HepG2 (cell line): Measurements from ENCODE around the gene CAPN14. TPM values are rescaled to one million over a fixed set of nuclear protein-coding genes. Genes with fewer than 3 reads are reported as not detected.

ENCODE experiments used
- ATAC-seq: fragments of 200-7000 bp; cut with Tn5 transposase; 3 replicates; pipeline ENCODE4 v1.9.1; 2020; ENCODE audit warnings: mild to moderate bottlenecking, moderate library complexity
- BruUV-seq: library from RNA; stranded (reverse); fragments of 400-500 nt; replicated peaks from 2 replicates; lab custom pipeline; 2021; lab: Mats Ljungman, UMichigan
- CTCF ChIA-PET: fragments of 300-600 bp; formaldehyde crosslinking; extraction: SDS; loops from one replicate; lab custom pipeline; 2021; ENCODE audit warnings: low total read pairs, inconsistent platforms, low intra/inter-chr PET ratio; lab: Yijun Ruan, JAX
- POLR2A ChIA-PET: fragments of 350-600 bp; sonication (Branson Sonifier 250); formaldehyde crosslinking; loops from one replicate; lab custom pipeline; 2020; ENCODE audit warnings: antibody characterized with exemption, inconsistent platforms; lab: Yijun Ruan, JAX
- DNase-seq: peaks from one replicate; pipeline ENCODE4 v3.0.0-alpha.2; 2015; ENCODE audit warnings: low spot score
- FAIRE-seq: peaks from 3 replicates; lab custom pipeline; 2011; peaks lifted over from hg19 to GRCh38; lab: Jason Lieb, UNC
- H2AFZ ChIP-seq: one replicate; pipeline ENCODE4 v1.6.1; 2011; ENCODE audit warnings: low read length, inconsistent platforms
- H3K27ac ChIP-seq: fragments of 300-600 bp; 3 replicates; pipeline ENCODE4 v1.8.0; 2011; ENCODE audit warnings: mixed run types, mild to moderate bottlenecking, mixed read lengths, low read length, inconsistent platforms; ENCODE audit not compliant: insufficient read depth; ENCODE audit errors: extremely low read length
- H3K27me3 ChIP-seq, 2 experiments: fragments of 200-600 bp in 1 of 2; 2 replicates in 1 of 2; 3 replicates in 1 of 2; pipeline versions ENCODE4 v1.6.0 to v1.8.0; 2011; ENCODE audit warnings: low read length in 2 of 2, mild to moderate bottlenecking in 2 of 2, moderate library complexity in 2 of 2, inconsistent platforms in 1 of 2; ENCODE audit not compliant: insufficient read depth in 2 of 2, control insufficient read depth in 1 of 2
- H3K36me3 ChIP-seq, 2 experiments: fragments of 200-600 bp in 1 of 2; replicated peaks in 1 of 2; 2 replicates in 1 of 2; 3 replicates in 1 of 2; pipeline versions ENCODE4 v1.5.1 to v1.8.0; 2011; ENCODE audit warnings: low read length in 2 of 2, inconsistent platforms in 1 of 2; ENCODE audit not compliant: insufficient read depth in 2 of 2, control insufficient read depth in 1 of 2
- H3K4me1 ChIP-seq: 2 replicates; pipeline ENCODE4 v1.5.1; 2012; ENCODE audit warnings: low read length, inconsistent platforms; ENCODE audit not compliant: insufficient read depth
- H3K4me2 ChIP-seq: 2 replicates; pipeline ENCODE4 v1.6.0; 2011; ENCODE audit warnings: low read depth, low read length, inconsistent platforms
- H3K4me3 ChIP-seq, 3 experiments: fragments of 200-600 bp in 1 of 3; sonication (generic), shearing (Covaris generic) in 1 of 3; replicated peaks in 1 of 3; 2 replicates each; pipeline ENCODE4 v1.5.1; 2011 to 2016; ENCODE audit warnings: low read length in 3 of 3, inconsistent platforms in 2 of 3, low read depth in 2 of 3, mild to moderate bottlenecking in 2 of 3, control low read depth in 1 of 3, mixed read lengths in 1 of 3; ENCODE audit not compliant: insufficient read depth in 1 of 3
- H3K79me2 ChIP-seq: one replicate; pipeline ENCODE4 v1.6.1; 2011; ENCODE audit warnings: low read length, inconsistent platforms; ENCODE audit not compliant: insufficient read depth
- H3K9ac ChIP-seq: 2 replicates; pipeline ENCODE4 v1.6.0; 2011; ENCODE audit warnings: mild to moderate bottlenecking, low read depth, low read length, inconsistent platforms; ENCODE audit not compliant: insufficient read depth
- H3K9me3 ChIP-seq: 2 replicates; pipeline ENCODE4 v1.5.1; 2012; ENCODE audit warnings: mild to moderate bottlenecking, low read length
- H4K20me1 ChIP-seq: 2 replicates; pipeline ENCODE4 v1.6.0; 2011; ENCODE audit warnings: inconsistent platforms, mild to moderate bottlenecking, low read length, moderate library complexity; ENCODE audit not compliant: insufficient read depth
- AGO1 ChIP-seq: fragments of 200-400 bp; formaldehyde crosslinking; IDR thresholded peaks from 2 replicates; pipeline ENCODE4 v1.6.1; 2017; ENCODE audit warnings: mild to moderate bottlenecking, low read depth, low read length, moderate library complexity; ENCODE audit not compliant: poor library complexity, severe bottlenecking
- ESRRA ChIP-seq: sonication (generic); formaldehyde crosslinking; IDR thresholded peaks from 2 replicates; pipeline ENCODE4 v1.5.1; 2020; ENCODE audit warnings: mild to moderate bottlenecking, low read depth, missing genetic modification reagents
- GATA4 ChIP-seq: sonication (generic); IDR thresholded peaks from 2 replicates; pipeline ENCODE4 v1.6.1; 2016; ENCODE audit warnings: antibody characterized with exemption, low read depth, borderline replicate concordance
- HES4 ChIP-seq: sonication (generic); formaldehyde crosslinking; IDR thresholded peaks from 2 replicates; pipeline ENCODE4 v1.9.0; 2021; ENCODE audit warnings: mild to moderate bottlenecking, missing genetic modification reagents, borderline replicate concordance
- IRF2 ChIP-seq: IDR thresholded peaks from 2 replicates; pipeline ENCODE4 v1.6.1; 2018; ENCODE audit warnings: missing genetic modification reagents, missing compliant biosample characterization
- IRX3 ChIP-seq: sonication (generic); formaldehyde crosslinking; IDR thresholded peaks from 2 replicates; pipeline ENCODE4 v1.8.1; 2023; ENCODE audit warnings: mild to moderate bottlenecking, low read depth, missing genetic modification reagents, borderline replicate concordance
- KLF9 ChIP-seq: IDR thresholded peaks from 2 replicates; pipeline ENCODE4 v1.6.1; 2016; ENCODE audit warnings: low read depth
- PATZ1 ChIP-seq: sonication (generic); formaldehyde crosslinking; IDR thresholded peaks from 2 replicates; pipeline ENCODE4 v1.4.0; 2020; ENCODE audit warnings: missing genetic modification reagents
- SMC3 ChIP-seq: IDR thresholded peaks from 2 replicates; pipeline ENCODE4 v1.6.1; 2011; ENCODE audit warnings: low read length, improper control_type of control experiment
- TEAD3 ChIP-seq: optimal IDR thresholded peaks from 2 replicates; pipeline ENCODE3; 2016; ENCODE audit warnings: borderline replicate concordance
- ZBTB14 ChIP-seq: sonication (generic); formaldehyde crosslinking; IDR thresholded peaks from 2 replicates; pipeline ENCODE4 v1.4.0; 2020; ENCODE audit warnings: missing genetic modification reagents
- ZFP36L2 ChIP-seq: sonication (generic); formaldehyde crosslinking; IDR thresholded peaks from 2 replicates; pipeline ENCODE4 v1.4.0; 2020; ENCODE audit warnings: missing genetic modification reagents
- ZNF569 ChIP-seq: sonication (generic); formaldehyde crosslinking; IDR thresholded peaks from 2 replicates; pipeline ENCODE4 v1.5.0; 2020; ENCODE audit warnings: mild to moderate bottlenecking, missing genetic modification reagents, moderate library complexity, borderline replicate concordance
- ZNF570 ChIP-seq: sonication (generic); formaldehyde crosslinking; IDR thresholded peaks from 2 replicates; pipeline ENCODE4 v1.4.0; 2020; ENCODE audit warnings: mild to moderate bottlenecking, missing genetic modification reagents, borderline replicate concordance
- ZNF709 ChIP-seq: sonication (generic); formaldehyde crosslinking; IDR thresholded peaks from 2 replicates; pipeline ENCODE4 v1.5.0; 2020; ENCODE audit warnings: mild to moderate bottlenecking, missing genetic modification reagents
- WGBS: methylation state at CpG from one replicate; pipeline ENCODE4 v1.1.6; 2017; ENCODE audit warnings: low lambda C conversion rate; 5-methylcytosine and 5-hydroxymethylcytosine counted together
- in situ Hi-C: cut with HindIII; loops from 2 replicates; pipeline ENCODE4 v1.10.0; 2017; ENCODE audit warnings: low pct_unique_long_range_greater_than_20kb; ENCODE audit not compliant: extremely low pct_ligation_motif_present
- intact Hi-C: fragments of 100-400 bp; cut with micrococcal nuclease; formaldehyde crosslinking; loops from one replicate; pipeline ENCODE4 v1.10.0; 2022; ENCODE audit not compliant: unreplicated experiment
- polyA plus RNA-seq, 8 experiments: library from polyadenylated mRNA; depleted of rRNA in 3 of 8; stranded (reverse) in 7 of 8; unstranded in 1 of 8; fragments of >200 nt; fragmentation: Illumina TruSeq in 4 of 8; extraction: Trizol in 4 of 8; gene quantifications; 2 replicates each; pipeline versions ENCODE4 v1.2.1 to v1.2.3, GENCODE V29; 2011 to 2016; ENCODE audit warnings: low read depth in 4 of 8, missing spikeins in 1 of 8, mixed read lengths in 1 of 8; ENCODE audit not compliant: insufficient read depth in 1 of 8
- total RNA-seq, 5 experiments: library from RNA; depleted of rRNA; stranded (reverse); fragments of >200 nt; fragmentation: Illumina TruSeq; extraction: Trizol; gene quantifications; 2 replicates each; pipeline ENCODE4 v1.2.3, GENCODE V29; 2016; ENCODE audit warnings: low read depth in 1 of 5

The CAPN14 gene
- total and polyA plus RNA-seq, 2 of the 13 experiments (the other 11 are each of a cell fraction or from before 2014, with no cell fraction given), result not detected

GRCh38 chr2:31171142-31171541 is 46.2 kb downstream of the CAPN14 start:
- ATAC-seq, result no peak
- DNase-seq, result no peak
- WGBS, result 13% methylated on average over 4 of the region's 4 CpGs
- in situ Hi-C loops (loop anchor here (5.0 to 25.0 kb wide), 3 partner anchors 309 to 959 kb away; no protein-coding TSS in a partner anchor), intact Hi-C loops (no loop called here)
- Histone ChIP-seq H3K9ac (no peak overlapping the region), H3K4me3 (no peak overlapping the region), H4K20me1 (no peaks in the 10 kb centered on the region), H3K4me2 (no peak overlapping the region), H3K27ac (no peak overlapping the region), H2AFZ (no peak overlapping the region), H3K9me3 (no peaks in the 10 kb centered on the region), H3K79me2 (no peaks in the 10 kb centered on the region), H3K27me3 (no peaks in the 10 kb centered on the region), H3K4me1 (no peaks in the 10 kb centered on the region), H3K36me3 (no peaks in the 10 kb centered on the region)
- no TSS peak for BruUV-seq
- ChIA-PET POLR2A (no interaction called here), CTCF (no interaction called here)
- TF ChIP-seq HES4 (CRISPR knock-in tag), result no peak
- TF ChIP-seq ZNF570 (CRISPR knock-in tag), result no peak
- FAIRE-seq, result no peak

GRCh38 chr2:31170071-31170698 is 47.1 kb downstream of the CAPN14 start:
- H3K27me3 ChIP-seq, result no peaks in the 10 kb centered on the region
- no peak overlapping the region for H3K27ac ChIP-seq
- WGBS, result 0% methylated on average over 4 of the region's 4 CpGs
- FAIRE-seq (peak; percentile 92), DNase-seq (peak; percentile 52), ATAC-seq (peak; percentile 96)
- H4K20me1 ChIP-seq, result no peaks in the 10 kb centered on the region
- in situ Hi-C loops, result loop anchor here (5.0 to 25.0 kb wide), 3 partner anchors 308 to 958 kb away; no protein-coding TSS in a partner anchor
- H3K9me3 ChIP-seq, result no peaks in the 10 kb centered on the region
- POLR2A ChIA-PET, result no interaction called here
- H3K79me2 ChIP-seq, result no peaks in the 10 kb centered on the region
- no peak overlapping the region for H3K4me2 ChIP-seq
- intact Hi-C loops, result loop anchor here (1.0 kb wide), 2 partner anchors 163 to 308 kb away; no protein-coding TSS in a partner anchor
- no TSS peak for BruUV-seq
- no peak overlapping the region for H2AFZ ChIP-seq
- no peak overlapping the region for H3K4me3 ChIP-seq
- no peak overlapping the region for H3K9ac ChIP-seq
- CTCF ChIA-PET, result interaction anchor here (1.5 to 1.9 kb wide), 3 partner anchors 308 to 459 kb away, joined by 11 to 22 read pairs (median 13); no protein-coding TSS in a partner anchor
- no peaks in the 10 kb centered on the region for H3K36me3 ChIP-seq
- no peaks in the 10 kb centered on the region for H3K4me1 ChIP-seq
- 0 out of 2 replicates have a peak, but pooled peaks have one; percentile 42 for TF ChIP-seq IRF2 (CRISPR knock-in tag)
- TF ChIP-seq PATZ1, result peak; percentile 85
- TF ChIP-seq TEAD3 (CRISPR knock-in tag), result peak; percentile 92
- peak; percentile 91 for TF ChIP-seq SMC3
- no peak for TF ChIP-seq ZBTB14
- no peak for TF ChIP-seq IRX3 (CRISPR knock-in tag)
- TF ChIP-seq GATA4, result no peak
- no peak for TF ChIP-seq ESRRA
- no peak for TF ChIP-seq AGO1
- no peak for TF ChIP-seq ZNF569
- no peak for TF ChIP-seq ZNF709 (CRISPR knock-in tag)
- no peak for TF ChIP-seq ZFP36L2 (CRISPR knock-in tag)
- no peak for TF ChIP-seq KLF9 (CRISPR knock-in tag)
